ENCODE results near the gene KCNMA1.
A peak's percentile ranks its signal among the peaks of the same experiment; 100 is the strongest.

KCNMA1 gene

DNA sequence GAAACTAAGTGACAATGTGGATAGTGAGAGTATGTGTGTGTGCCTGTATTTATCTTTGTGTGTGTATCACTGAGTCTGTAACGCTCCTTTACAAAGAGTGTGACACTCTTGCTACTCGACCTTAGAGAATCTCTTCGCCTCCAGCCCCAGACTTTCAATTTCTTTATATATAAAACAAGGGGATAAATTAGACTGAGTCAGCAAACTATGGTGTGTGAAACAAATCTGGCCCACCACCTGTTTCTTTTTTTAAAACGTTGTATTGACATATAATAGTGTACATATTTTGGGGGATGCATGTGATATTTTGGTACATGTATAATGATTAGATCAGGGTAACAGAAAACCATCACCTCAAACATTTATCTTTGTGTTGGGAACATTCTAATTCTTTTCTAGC is 240.5 kb downstream of the KCNMA1 start:
- no peak overlapping the region for H3K4me3 ChIP-seq (ENCODE audit: low read depth, low read length)
- TF ChIP-seq CTCF (IDR thresholded peaks at IDR 0.05; ENCODE audit: control insufficient read depth, extremely low read depth, insufficient read depth): no peak
- no peak for DNase-seq (ENCODE audit: low read depth)

DNA sequence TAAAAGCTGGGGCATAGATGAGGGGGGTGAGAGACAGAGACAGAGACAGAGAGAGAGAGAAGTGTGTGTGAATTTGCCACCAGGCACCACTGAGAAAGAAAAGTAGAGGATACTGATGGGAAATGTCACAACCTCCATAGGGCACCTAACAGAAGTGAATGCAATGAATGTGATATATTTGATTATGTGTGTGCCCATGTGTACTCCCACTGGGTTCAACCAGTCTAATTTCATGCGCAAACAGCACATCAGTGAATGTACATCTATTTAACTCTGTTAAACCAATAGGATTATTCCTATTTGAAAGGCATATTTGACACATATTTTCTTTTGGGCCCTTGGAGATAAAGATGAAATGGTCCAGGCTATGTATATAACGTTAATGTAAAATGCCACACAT is 241.3 kb downstream of the KCNMA1 start:
- TF ChIP-seq CTCF (IDR thresholded peaks at IDR 0.05; ENCODE audit: control insufficient read depth, extremely low read depth, insufficient read depth): no peak
- no peak overlapping the region for H3K4me3 ChIP-seq (ENCODE audit: low read depth, low read length)
- no peak for DNase-seq (ENCODE audit: low read depth)

GRCh38 chr10:77393821-77394501 is 243.6 kb downstream of the KCNMA1 start:
- no peak for TF ChIP-seq CTCF (IDR thresholded peaks at IDR 0.05; ENCODE audit: control insufficient read depth, extremely low read depth, insufficient read depth)
- DNase-seq (ENCODE audit: low read depth): no peak
- no peak overlapping the region for H3K4me3 ChIP-seq (ENCODE audit: low read depth, low read length)

DNA sequence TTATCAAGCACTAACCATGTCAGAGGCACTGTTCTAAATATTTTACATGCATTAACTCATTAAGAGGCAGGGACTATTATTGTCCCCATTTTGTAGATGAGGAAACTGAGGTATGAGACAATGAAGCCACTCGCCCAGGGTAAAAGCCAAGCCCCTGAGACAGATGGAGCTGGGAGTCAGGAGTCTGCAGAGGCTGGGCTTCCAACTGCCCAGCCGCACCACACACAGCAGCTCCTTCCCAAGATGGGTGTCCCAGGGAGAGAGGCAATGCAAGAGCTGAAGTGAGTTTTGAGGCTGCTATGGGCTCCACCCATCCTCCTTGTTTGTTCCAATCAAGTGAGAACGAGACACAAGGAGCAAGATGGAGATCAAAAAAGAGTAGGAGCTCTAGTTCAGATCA is 244.2 kb downstream of the KCNMA1 start:
- no peak for DNase-seq (ENCODE audit: low read depth)
- no peak for TF ChIP-seq CTCF (IDR thresholded peaks at IDR 0.05; ENCODE audit: control insufficient read depth, extremely low read depth, insufficient read depth)
- H3K4me3 ChIP-seq (ENCODE audit: low read depth, low read length): no peak overlapping the region

- peak; percentile 63 for DNase-seq (ENCODE audit: low read depth)
- TF ChIP-seq CTCF (IDR thresholded peaks at IDR 0.05; ENCODE audit: control insufficient read depth, extremely low read depth, insufficient read depth): no peak
- no peak overlapping the region for H3K4me3 ChIP-seq (ENCODE audit: low read depth, low read length)
Measured at GRCh38 chr10:77392851-77393250, 244.8 kb downstream of the KCNMA1 start.

DNA sequence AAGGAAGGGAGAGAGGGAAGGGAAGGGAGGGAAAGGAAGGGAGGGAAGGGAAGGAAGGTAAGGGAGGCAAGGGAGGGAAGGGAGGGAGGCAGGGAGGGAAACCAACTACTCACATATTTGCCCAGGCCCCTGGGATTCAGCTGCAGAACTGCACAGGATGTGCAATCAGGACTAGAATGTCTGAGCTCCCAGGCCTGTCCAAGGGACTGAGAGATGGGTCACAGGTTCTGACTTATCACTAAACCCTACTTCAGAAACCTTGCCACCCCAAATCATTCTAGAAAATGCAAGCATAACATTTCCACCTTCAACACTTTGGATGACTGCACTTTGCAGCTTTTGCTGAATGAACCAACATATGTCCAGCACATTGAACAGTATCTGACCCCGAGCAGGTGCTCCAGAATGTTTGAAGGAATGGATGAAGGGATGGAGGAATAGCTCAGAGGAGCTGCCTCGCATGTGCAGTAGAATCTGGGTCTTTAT is 245.3 kb downstream of the KCNMA1 start:
- no peak overlapping the region for H3K4me3 ChIP-seq (ENCODE audit: low read depth, low read length)
- no peak for DNase-seq (ENCODE audit: low read depth)
- TF ChIP-seq CTCF (IDR thresholded peaks at IDR 0.05; ENCODE audit: control insufficient read depth, extremely low read depth, insufficient read depth): no peak

Data from LNCaP clone FGC (cell line).